ENCODE results near the gene DNAJC25.
"Not testable (repeated sequence)": the region's sequence is repeated elsewhere in the genome, so short reads cannot be mapped to it uniquely, and the experiment has no call there.

The DNAJC25 gene

DNA sequence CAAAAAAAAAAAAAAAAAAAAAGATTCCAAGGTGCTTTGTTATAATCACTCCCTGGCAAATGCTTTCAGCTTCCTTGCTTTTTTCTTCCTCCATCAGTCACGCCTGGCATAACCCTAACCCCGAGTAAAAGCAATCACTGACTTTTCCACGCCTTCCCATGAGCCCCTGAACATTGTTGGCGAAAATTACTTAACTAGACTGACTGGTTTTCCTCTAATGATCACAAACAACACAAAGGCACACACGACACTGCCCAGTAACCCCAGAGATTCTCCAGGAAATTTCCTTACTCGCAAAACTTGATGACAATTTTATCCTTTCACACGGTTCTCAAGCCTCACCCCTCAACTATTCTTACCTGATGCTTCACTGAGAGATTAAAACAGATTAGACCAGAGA lies 20.3 kb upstream of the DNAJC25 start:
- H3K27ac Mint-ChIP-seq: no peak overlapping the region

DNA sequence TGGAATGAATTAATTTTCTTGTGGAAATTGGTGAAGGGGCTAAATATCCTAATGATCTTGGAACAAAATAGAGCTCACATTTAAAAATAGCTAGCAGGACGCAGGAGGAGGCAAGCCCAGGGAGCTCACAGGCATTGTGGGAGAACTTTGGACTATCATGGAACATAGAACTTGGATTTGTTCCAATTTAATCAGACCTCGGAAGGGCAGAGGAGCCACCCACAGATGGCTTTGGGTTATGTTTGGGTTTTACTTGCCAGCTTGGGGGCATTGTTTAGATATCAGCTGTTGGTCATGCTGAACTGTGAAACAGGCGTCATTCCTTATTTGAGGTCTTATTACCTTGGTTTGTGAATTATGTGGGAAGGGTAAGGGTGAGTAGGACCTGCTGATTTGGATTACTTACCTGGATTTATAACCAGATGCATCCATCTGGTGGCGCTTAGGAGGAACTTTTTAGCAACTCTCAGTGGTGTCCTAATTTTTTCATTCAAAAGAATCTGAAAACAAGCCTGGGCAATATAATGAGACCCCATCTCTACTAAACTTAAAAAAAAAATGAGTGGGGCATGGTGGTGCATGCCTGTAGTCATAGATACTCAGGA lies 17.6 kb upstream of the DNAJC25 start:
- no peaks in the 10 kb centered on the region for H3K9me3 Mint-ChIP-seq
- H3K36me3 Mint-ChIP-seq (ENCODE audit: low read depth): no peaks in the 10 kb centered on the region
- H3K4me1 Mint-ChIP-seq (ENCODE audit: low read depth): no peaks in the 10 kb centered on the region
- H3K27ac Mint-ChIP-seq: no peak overlapping the region
- H3K4me3 Mint-ChIP-seq: no peak overlapping the region
- peaks cover 23% of the 10 kb centered on the region for H3K27me3 Mint-ChIP-seq (ENCODE audit: low read depth)

More for the DNA sequence above, 20.3 kb upstream of the DNAJC25 start:
- Mint-ChIP-seq H3K27me3 (ENCODE audit: low read depth) (peaks cover 23% of the 10 kb centered on the region), H3K4me1 (ENCODE audit: low read depth) (no peaks in the 10 kb centered on the region), H3K4me3 (no peak overlapping the region), H3K36me3 (ENCODE audit: low read depth) (no peaks in the 10 kb centered on the region), H3K9me3 (no peaks in the 10 kb centered on the region)

GRCh38 chr9:111615928-111616327 lies 15.2 kb upstream of the DNAJC25 start:
- Mint-ChIP-seq H3K27me3 (ENCODE audit: low read depth) (peaks cover 10% of the 10 kb centered on the region), H3K4me3 (no peak overlapping the region), H3K36me3 (ENCODE audit: low read depth) (no peaks in the 10 kb centered on the region), H3K9me3 (no peaks in the 10 kb centered on the region), H3K27ac (no peak overlapping the region), H3K4me1 (ENCODE audit: low read depth) (no peaks in the 10 kb centered on the region)

DNA sequence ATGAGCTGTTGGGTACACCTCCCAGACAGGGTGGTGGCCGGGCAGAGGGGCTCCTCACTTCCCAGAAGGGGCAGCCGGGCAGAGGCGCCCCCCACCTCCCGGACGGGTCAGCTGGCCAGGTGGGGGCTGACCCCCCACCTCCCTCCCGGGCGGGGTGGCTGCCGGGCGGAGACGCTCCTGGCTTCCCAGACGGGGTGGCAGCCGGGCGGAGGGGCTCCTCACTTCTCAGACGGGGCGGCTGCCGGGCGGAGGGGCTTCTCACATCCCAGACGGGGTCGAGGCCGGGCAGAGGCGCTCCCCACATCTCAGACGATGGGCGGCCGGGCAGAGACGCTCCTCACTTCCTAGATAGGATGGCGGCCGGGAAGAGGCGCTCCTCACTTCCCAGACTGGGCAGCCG lies 13.8 kb upstream of the DNAJC25 start:
- not testable (repeated sequence) for H3K4me3 Mint-ChIP-seq; H3K9me3 Mint-ChIP-seq; H3K4me1 Mint-ChIP-seq (ENCODE audit: low read depth); H3K27ac Mint-ChIP-seq; H3K36me3 Mint-ChIP-seq (ENCODE audit: low read depth)
- peaks cover 15% of the 10 kb centered on the region for H3K27me3 Mint-ChIP-seq (ENCODE audit: low read depth)

GRCh38 chr9:111621895-111622480 lies 9.1 kb upstream of the DNAJC25 start:
- peaks cover 21% of the 10 kb centered on the region for H3K27me3 Mint-ChIP-seq (ENCODE audit: low read depth)
- H3K36me3 Mint-ChIP-seq (ENCODE audit: low read depth): no peaks in the 10 kb centered on the region
- H3K9me3 Mint-ChIP-seq: no peaks in the 10 kb centered on the region
- H3K4me3 Mint-ChIP-seq: no peak overlapping the region
- no peaks in the 10 kb centered on the region for H3K4me1 Mint-ChIP-seq (ENCODE audit: low read depth)
- H3K27ac Mint-ChIP-seq: no peak overlapping the region

- Mint-ChIP-seq H3K4me3 (no peak overlapping the region), H3K27me3 (ENCODE audit: low read depth) (peaks cover 21% of the 10 kb centered on the region), H3K27ac (no peak overlapping the region), H3K4me1 (ENCODE audit: low read depth) (no peaks in the 10 kb centered on the region), H3K36me3 (ENCODE audit: low read depth) (no peaks in the 10 kb centered on the region), H3K9me3 (no peaks in the 10 kb centered on the region)
Observed at GRCh38 chr9:111622626-111623025, 8.5 kb upstream of the DNAJC25 start.

DNA sequence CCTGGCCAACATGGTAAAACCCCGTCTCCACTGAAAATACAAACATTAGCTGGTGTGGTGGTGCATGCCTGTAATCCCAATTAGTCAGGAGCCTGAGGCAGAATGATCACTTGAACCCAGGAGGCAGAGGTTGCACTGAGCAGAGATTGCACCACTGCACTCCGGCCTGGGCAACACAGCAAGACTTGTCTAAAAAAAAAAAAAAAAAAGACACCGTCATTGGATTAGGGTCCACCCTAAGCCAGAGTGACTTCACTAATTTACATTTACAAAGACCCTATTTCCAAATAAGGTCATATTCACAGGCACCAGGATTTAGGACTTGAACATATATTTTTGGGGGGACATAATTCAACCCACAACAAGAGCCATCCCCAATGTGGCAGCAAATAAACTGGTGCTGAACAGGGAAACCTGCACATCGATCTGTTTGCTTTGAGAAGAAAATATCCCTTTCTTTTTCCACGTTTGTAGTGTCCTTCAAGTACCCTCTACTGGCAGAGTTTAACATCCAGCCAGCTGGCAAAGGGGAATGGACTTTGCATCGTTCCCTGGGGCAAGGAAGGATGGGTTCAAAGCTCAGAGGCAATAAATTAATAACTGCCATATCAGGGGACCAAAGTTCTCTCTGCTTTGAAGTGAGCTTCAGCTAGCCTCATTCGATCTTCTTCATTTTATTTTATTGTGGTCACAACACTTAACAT lies 3.7 kb upstream of the DNAJC25 start:
- H3K4me1 Mint-ChIP-seq (ENCODE audit: low read depth): peaks cover 12% of the 10 kb centered on the region
- H3K27ac Mint-ChIP-seq: no peak overlapping the region
- H3K9me3 Mint-ChIP-seq: no peaks in the 10 kb centered on the region
- peaks cover 15% of the 10 kb centered on the region for H3K27me3 Mint-ChIP-seq (ENCODE audit: low read depth)
- no peaks in the 10 kb centered on the region for H3K36me3 Mint-ChIP-seq (ENCODE audit: low read depth)
- H3K4me3 Mint-ChIP-seq: no peak overlapping the region

DNA sequence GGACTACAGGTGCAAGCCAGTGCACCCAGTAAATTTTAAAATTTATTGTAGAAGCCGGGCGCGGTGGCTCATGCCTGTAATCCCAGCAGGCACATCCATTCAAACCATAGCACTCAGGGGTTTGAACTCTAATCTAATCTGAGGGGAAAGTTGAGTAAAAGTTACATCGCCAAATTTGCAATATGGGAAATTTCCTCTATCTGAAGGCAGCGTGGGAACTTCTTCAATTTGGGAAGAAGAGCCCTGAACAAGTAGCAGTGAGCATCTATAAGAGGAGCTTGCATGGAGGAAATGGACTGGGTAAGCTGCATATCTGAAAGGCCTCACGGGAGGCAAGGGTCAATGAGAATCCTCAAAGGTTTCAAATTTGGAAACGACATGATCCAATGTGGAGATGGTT lies 2.7 kb upstream of the DNAJC25 start:
- Mint-ChIP-seq H3K27me3 (ENCODE audit: low read depth) (peaks cover 9% of the 10 kb centered on the region), H3K9me3 (no peaks in the 10 kb centered on the region), H3K4me1 (ENCODE audit: low read depth) (peaks cover 22% of the 10 kb centered on the region), H3K4me3 (no peak overlapping the region), H3K27ac (no peak overlapping the region), H3K36me3 (ENCODE audit: low read depth) (peaks cover 4% of the 10 kb centered on the region)

DNA sequence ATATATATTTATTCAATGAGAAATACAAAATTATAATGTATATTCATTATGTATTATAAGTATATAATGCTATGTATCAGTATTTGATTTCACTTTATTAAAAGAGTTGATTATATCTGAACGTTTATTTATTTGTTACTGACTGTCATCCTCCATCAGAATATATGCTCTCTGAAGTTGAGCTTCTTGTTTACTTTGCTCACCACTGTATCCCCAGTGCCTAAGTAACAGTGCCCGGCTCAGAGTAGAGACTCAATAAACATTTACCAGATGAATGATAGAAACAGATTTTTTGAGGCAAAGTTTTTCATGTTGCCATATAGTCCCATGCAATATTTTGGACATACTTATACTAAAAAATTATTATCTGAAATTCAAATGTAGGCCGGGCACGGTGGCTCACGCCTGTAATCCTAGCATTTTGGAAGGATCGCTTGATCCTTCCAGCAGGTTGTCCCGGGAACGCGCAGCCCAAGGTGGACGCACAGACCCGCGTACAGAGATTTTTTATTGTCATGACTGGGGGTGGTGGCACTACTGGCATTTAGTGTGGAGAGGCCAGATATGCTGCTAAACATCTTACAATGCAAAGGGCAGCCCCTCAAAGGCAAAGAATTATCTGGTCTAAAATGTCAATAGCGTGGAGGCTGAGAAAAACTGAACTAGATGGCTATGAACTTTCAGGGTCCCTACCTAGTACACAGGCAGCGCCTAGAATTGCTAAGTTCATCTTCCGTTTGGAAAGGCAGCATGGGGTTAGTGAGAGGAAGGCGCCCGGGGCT lies 761 bp upstream of the DNAJC25 start:
- Mint-ChIP-seq H3K27ac (peak overlapping the region; percentile 86), H3K4me1 (ENCODE audit: low read depth) (peaks cover 39% of the 10 kb centered on the region), H3K27me3 (ENCODE audit: low read depth) (no peaks in the 10 kb centered on the region), H3K4me3 (peak overlapping the region; percentile 94), H3K36me3 (ENCODE audit: low read depth) (peaks cover 5% of the 10 kb centered on the region), H3K9me3 (no peaks in the 10 kb centered on the region)

GRCh38 chr9:111630964-111631213 lies 245 bp upstream of the DNAJC25 start:
- H3K4me3 Mint-ChIP-seq: peak overlapping the region; percentile 94
- peak overlapping the region; percentile 86 for H3K27ac Mint-ChIP-seq
- peaks cover 5% of the 10 kb centered on the region for H3K36me3 Mint-ChIP-seq (ENCODE audit: low read depth)
- H3K4me1 Mint-ChIP-seq (ENCODE audit: low read depth): peaks cover 42% of the 10 kb centered on the region
- no peaks in the 10 kb centered on the region for H3K27me3 Mint-ChIP-seq (ENCODE audit: low read depth)
- H3K9me3 Mint-ChIP-seq: no peaks in the 10 kb centered on the region

DNA sequence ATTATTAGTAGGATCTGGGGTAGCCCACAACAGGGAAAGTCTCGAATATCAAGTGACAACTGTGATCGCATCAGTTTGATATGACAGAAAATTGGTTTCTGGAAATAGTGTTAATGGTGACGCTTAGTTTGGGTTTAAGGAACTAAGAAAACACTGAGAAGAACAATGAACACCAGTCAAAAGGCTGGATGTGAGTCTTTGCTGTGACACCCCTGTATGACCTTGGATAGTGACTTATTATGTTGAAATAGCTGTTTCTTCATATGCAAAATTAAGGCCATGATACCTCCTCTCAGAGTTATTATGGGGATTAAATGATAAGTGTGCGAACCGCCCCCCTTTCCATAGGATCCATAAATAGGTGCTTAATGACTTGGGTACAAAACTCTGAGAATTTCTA lies 926 bp downstream of the DNAJC25 start:
- H3K4me3 Mint-ChIP-seq: peak overlapping the region; percentile 93
- peaks cover 45% of the 10 kb centered on the region for H3K4me1 Mint-ChIP-seq (ENCODE audit: low read depth)
- no peaks in the 10 kb centered on the region for H3K27me3 Mint-ChIP-seq (ENCODE audit: low read depth)
- H3K36me3 Mint-ChIP-seq (ENCODE audit: low read depth): peaks cover 5% of the 10 kb centered on the region
- no peaks in the 10 kb centered on the region for H3K9me3 Mint-ChIP-seq
- H3K27ac Mint-ChIP-seq: peak overlapping the region; percentile 84

DNA sequence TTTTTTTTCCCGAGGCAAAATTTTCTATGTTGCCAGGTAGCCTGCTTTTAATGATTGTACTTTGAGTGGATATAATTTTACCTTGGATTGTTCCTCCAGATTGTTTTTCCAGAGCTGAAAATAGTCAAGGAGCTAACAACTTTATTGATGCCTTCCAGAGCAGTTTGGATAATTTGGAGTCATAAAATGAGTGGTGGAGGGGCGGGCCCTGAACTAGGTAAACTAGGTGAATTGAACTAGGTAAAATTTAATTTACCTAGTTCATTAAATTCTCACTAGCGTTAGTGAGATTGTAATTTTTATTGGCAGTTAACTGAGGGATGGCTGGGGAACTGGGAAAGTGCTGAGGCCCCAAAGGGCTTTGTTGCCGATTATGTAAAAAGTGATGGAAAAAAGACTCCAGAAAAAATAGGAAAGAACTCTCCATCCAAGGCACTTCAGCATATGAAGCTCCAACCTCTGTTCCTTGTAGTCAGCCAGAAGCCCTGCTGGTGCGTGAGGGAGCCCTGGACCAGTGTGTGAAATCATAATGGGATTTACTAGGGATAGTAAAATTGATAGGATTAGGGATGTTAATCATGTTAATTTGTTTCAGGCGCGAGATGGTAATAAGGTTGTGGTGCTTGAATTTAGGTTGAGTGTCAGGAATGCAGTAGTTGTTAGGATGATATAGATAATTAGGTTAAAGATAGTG lies 1.7 kb downstream of the DNAJC25 start:
- Mint-ChIP-seq H3K4me1 (ENCODE audit: low read depth) (peaks cover 45% of the 10 kb centered on the region), H3K27ac (no peak overlapping the region), H3K4me3 (peak overlapping the region; percentile 93)

GRCh38 chr9:111633389-111633736 lies 2.2 kb downstream of the DNAJC25 start:
- Mint-ChIP-seq H3K36me3 (ENCODE audit: low read depth) (peaks cover 5% of the 10 kb centered on the region), H3K4me3 (no peak overlapping the region), H3K9me3 (no peaks in the 10 kb centered on the region), H3K4me1 (ENCODE audit: low read depth) (peaks cover 45% of the 10 kb centered on the region), H3K27me3 (ENCODE audit: low read depth) (no peaks in the 10 kb centered on the region), H3K27ac (no peak overlapping the region)

More for the DNA sequence above, 1.7 kb downstream of the DNAJC25 start:
- Mint-ChIP-seq H3K27me3 (ENCODE audit: low read depth) (no peaks in the 10 kb centered on the region), H3K9me3 (no peaks in the 10 kb centered on the region), H3K36me3 (ENCODE audit: low read depth) (peaks cover 5% of the 10 kb centered on the region)

DNA sequence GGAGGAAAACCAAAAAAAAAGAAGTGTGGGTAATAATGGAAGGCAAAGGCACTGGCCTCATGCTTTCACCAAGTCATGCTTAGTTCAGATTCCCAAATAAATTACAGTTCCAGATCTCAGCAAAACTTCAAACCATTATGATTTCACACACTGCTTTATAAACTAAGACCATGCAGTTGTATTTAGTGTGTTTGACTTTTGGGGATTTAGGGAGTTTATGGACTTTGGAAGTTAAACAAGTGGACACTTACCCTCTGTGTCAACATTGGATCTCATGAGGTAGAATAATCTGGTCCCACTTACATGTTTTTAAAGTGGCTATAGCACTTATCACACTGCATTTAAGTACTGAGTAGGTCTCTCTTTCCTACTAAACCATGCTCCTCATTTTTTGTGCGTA lies 3.7 kb downstream of the DNAJC25 start:
- Mint-ChIP-seq H3K27me3 (ENCODE audit: low read depth) (no peaks in the 10 kb centered on the region), H3K4me3 (no peak overlapping the region), H3K9me3 (no peaks in the 10 kb centered on the region), H3K36me3 (ENCODE audit: low read depth) (peaks cover 5% of the 10 kb centered on the region), H3K4me1 (ENCODE audit: low read depth) (peaks cover 45% of the 10 kb centered on the region), H3K27ac (no peak overlapping the region)
